Measurements from ENCODE around the gene ACSS2. TPM values are rescaled to one million over a fixed set of nuclear protein-coding genes. Genes with fewer than 3 reads are reported as not detected.
"Not testable (repeated sequence)": the region's sequence is repeated elsewhere in the genome, so short reads cannot be mapped to it uniquely, and the experiment has no call there.

ACSS2 gene
- total RNA-seq, 1 donor from 2014 or later, result 73.8 TPM

DNA sequence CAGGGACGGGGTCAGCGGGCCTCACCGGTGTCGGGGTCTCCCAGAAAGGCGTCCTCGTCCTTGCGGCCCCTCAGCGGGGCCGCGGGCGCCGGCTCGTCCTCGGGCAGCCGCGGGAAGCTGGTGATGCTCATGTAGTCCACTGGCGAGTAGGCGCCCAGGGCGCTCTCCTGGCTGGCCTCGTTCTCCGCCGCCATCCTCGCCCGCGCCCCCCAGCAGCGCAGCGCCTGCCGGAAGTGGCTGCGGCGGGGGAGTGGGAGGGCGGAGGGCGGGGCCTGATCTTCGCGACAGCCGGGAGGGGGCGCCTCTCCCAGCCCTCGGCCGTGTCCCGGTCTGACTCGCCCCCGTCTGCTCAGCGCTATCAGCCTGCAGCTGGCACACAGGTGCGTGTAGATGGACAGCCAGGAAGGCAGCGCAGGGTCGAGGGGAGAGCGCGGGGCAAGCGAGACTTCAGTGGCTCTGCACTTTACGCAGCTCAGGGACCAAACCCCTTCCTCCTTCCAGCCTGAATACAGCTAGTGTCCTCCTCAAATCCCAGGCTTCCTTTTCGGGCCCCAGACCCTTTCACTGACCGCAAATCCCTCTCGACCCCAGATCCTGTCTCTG, 3.7 kb upstream of the ACSS2 start, which contains the start of gene GGT7:
Gene GGT7 (minus strand): TSS at position 235 of the 603 bp plus-strand sequence. CDS start 41 bp downstream, at position 194.
- DNase-seq (ENCODE audit: low spot score), result peak; percentile 93
- intact Hi-C loops (cut with DNase I), result loop anchor here (2.0 to 5.0 kb wide), 2 partner anchors 135 to 220 kb away; partner anchors contain the start of gene TRPC4AP

DNA sequence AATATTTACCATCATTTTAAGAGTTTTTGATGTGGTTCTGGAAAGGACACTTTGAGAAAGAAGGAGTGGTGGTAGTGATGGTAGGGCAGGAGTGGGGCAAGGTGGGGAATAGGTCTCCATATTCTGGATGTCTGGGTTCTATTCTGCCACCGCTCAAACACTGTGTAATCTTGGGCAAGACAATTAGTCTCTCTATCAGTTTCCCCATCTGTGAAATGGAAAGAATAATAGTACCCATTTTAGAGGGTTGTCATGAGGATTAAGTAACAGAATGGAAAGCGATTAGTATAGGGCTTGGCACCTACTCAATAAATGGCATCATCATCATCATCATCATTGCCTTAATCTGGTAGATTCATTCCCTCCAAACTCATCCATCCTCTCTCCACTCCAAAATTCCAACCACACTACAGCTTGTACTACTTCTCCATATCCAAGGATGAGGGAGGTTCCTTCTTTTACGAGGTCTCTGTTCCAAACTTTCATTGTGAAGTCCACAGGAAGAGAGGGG, 2.8 kb upstream of the ACSS2 start:
- intact Hi-C loops (cut with DNase I), result loop anchor here (2.0 to 5.0 kb wide), 2 partner anchors 134 to 219 kb away; partner anchors contain the start of gene TRPC4AP
- no peak for DNase-seq (ENCODE audit: low spot score)

DNA sequence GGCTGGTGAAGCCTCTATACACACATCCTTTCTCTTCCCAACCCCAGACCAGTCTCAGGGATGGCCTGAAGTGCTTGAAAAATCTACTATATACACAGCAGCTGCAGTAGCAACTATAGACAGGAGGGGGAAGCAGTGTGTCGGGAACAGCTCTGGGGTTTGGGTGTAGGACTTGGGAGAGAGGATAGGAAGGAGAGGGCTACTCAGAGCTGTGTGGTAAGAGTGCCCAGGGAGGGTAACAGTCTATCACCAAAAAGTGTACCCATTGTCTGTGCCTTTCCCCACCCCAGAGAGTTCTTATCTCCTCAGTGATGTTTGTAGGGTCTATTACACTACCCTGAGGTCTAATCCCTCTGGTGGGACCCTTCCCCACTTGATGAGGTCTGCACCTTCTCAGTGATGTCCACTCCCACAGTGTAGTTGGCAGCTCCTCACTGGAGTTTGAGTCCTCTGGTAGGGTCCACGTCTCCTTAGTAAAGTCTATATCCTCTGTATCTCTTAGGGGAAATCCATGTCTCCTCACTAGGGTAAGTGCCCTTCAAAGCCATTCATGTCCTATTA, 2.2 kb upstream of the ACSS2 start:
- DNase-seq (ENCODE audit: low spot score), result no peak
- intact Hi-C loops (cut with DNase I), result loop anchor here (5.0 kb wide), 1 partner anchor 133 kb away; no protein-coding TSS in a partner anchor

DNA sequence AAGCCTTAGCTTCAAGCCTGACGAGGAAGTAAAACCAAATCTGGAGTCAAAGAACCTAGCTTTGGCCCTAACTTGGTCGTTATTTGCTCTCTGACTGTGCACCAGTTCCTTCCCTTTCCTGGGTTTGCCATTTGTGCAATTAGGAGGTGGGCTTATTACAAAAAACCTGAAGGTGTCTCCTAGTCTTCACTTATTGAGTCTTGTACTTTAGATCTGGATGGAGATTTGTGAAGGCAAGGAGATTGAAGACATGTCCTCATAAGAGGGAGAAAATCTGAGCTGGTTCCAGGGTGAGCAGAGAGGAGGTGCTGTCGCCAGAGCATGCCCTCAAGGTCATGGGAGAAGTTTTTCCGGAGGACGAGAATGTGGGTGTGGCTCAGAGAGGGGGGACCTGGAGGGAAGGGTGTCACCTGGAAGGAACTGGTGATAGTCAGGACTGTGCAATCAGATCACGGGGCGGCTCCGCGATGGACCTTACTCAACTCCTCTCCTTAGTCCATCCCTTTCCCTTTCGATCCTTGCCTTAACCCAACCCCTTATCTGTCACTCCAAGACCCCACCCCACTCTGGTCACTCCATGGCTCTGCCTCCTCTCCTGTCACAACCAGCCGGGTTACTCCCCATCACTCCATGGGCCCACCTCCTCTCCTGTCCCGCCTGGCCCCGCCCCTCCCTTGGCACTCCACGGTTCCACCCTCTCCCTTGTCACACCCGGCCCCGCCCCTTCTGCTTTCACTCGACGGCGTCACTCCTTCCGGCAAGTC, 588 bp upstream of the ACSS2 start:
- no peak for DNase-seq (ENCODE audit: low spot score)
- intact Hi-C loops (cut with DNase I), result loop anchor here (1.0 kb wide), 1 partner anchor 79 kb away; the partner anchor contains the start of genes GSS and MYH7B

DNA sequence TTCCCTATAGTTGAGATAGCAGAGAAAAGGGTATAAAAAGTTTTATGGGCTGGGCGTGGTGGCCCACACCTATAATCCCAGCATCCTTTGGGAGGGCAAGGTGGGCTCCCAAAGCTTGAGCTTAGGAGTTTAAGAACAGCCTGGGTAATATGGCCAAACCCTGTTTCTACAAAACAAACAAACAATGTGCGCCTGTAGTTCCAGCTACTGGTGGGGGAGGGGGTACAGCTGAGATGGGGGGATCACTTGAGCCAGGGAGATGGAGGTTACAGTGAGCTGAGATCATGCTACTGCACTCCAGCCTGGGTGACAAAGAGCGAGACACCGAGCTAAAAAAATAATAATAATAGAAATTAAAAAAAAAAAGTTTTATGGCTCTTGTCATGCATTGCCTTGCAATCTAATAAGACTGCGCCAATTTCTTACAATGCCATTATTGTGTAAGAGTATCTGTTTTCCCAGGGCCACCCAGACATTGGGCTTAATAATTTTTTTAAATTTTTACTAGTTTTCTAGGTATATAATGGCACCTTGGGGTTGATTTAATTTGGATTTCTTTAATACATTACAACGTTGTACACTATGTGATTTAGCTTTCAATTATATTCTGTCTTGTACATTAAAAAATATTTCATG, 3.9 kb downstream of the ACSS2 start:
- no peak for DNase-seq (ENCODE audit: low spot score)
- intact Hi-C loops (cut with DNase I), result no loop called here

DNA sequence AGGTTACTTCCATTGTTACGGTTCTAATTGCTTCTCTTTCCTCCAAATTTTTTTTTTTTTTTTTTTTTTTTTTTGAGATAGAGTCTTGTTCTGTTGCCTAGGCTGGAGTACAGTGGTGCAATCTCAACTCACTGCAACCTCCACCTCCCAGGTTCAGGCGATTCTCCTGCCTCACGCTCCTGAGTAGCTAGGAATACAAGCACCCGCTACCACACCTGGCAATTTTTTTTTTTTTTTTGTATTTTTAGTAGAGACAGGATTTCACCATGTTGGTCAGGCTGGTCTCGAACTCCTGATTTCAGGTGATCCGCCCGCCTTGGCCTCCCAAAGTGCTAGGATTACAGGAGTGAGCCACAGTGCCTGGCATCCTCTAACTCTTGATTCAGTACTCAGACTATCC, 4.6 kb downstream of the ACSS2 start:
- intact Hi-C loops (cut with DNase I); DNase-seq (ENCODE audit: low spot score): not testable (repeated sequence)

DNA sequence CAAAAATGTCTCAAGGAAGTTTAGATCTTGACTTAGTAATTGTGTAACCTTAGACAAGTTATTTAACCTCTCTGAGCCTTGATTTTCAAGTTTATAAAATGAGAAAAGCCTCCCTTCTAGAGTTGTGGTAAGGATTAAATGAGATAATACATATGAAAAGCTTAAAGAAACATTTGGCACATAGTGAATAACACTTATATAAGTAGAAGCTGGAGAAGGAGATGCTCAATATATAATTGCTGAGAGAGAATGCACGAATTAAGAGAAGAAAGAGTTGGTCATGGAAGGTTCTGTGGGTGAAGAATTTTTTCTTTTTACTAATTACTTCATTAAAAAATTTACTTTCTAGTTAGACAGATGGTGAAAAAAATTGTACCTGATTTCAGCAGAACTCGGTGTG, 5.3 kb downstream of the ACSS2 start:
- intact Hi-C loops (cut with DNase I), result no loop called here

DNA sequence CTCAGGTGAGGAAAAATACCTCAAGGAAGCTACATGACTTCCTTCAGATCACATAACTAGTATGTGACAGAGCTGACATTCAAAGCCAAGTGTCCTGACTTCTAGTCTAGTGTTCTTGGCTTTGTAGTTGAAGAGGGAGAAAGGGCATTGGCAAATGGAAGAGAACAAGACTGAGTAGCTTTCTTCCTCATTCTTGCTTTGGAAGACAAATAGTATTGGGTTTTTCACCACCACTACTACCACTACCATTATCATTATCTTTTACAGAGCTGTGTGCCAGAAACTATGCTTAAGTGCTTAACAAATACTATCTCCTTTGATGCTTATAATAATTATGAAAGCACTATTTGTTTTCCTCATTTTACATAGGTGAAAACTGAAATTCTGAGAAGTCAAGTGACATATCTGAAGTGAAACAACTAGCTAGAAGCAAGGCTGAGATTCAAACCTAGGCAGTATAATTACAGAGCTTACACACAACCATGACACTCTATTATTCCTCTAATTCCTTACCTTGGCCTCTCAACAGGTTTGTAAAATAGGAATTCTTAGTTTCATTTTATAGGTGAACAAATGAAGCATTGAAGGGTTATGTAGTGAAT, 6.8 kb downstream of the ACSS2 start:
- intact Hi-C loops (cut with DNase I), result no loop called here
- DNase-seq (ENCODE audit: low spot score), result no peak

More for the DNA sequence above, 5.3 kb downstream of the ACSS2 start:
- DNase-seq (ENCODE audit: low spot score), result no peak

DNA sequence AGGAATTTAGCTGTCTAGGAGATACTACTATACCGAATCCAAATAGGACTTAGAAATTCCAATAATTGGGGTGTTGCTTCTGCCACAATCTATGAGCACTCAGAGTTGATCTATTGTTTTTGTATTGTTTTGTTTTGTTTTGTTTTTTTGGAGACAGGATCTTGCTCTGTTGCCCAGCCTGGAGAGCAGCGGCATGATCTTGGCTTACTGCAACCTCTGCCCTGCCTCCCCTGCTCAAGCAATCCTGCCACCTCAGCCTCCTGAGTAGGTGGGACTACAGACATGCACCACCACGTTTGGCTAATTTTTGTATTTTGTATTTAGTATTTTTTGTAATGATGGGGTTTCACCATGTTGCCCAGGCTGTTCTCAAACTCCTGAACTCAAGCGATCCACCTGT, 7.4 kb downstream of the ACSS2 start:
- intact Hi-C loops (cut with DNase I), result no loop called here
- no peak for DNase-seq (ENCODE audit: low spot score)

DNA sequence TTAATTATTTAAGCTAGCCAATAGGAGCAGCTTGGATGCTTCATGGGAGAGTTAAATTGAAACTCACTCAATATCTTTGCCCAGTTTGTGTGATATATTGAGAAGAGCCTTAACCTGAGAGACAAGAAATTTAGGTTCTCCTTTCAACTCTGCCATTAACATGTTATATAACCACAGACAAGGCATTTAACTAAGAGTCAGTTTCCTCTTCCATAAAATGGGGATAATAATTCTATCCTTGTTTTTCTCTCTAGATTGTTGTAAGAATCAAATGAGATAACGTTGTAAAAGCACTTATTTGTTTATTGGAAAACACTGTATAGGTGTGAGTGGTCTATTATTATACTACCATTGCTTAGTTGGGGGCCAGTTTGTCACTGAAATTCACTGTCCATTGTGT, 7.8 kb downstream of the ACSS2 start:
- intact Hi-C loops (cut with DNase I), result no loop called here
- no peak for DNase-seq (ENCODE audit: low spot score)

DNA sequence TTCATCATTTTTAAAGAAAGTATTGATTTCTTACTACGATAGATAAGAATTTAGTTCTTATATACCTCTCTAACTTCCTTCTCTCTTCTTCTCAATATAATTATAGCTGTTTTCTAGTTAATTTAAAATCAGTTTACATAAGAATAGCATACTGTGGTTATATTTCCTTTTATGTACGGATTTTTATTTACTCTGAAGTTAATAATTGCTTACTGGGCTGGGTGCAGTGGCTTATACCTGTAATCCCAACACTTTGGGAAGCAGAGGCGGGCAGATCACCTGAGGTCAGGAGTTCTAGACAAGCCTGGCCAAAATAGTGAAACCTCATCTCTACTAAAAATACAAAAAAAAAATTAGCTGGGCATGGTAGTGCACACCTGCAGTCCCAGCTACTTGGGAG, 9.7 kb downstream of the ACSS2 start:
- DNase-seq (ENCODE audit: low spot score), result no peak
- intact Hi-C loops (cut with DNase I), result no loop called here

DNA sequence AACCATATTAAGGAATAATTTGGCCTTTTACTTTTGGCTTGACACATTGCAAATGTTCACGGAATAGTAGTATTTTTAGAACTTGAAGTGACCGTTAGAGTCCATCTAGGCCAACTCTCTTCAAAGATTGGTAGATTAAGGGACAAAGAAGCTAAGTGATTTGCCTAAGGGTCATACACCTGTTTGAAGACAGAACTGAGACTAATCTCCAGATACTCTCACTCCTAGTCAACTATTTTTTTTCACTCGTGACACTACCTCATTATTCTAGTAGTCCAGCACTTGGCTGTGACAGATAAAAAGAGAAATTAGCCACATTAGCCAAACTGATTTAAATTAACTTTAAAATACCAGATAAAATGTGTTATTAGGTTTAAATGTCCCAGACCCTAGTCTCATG, 10.6 kb downstream of the ACSS2 start:
- intact Hi-C loops (cut with DNase I), result no loop called here
- DNase-seq (ENCODE audit: low spot score), result no peak

DNA sequence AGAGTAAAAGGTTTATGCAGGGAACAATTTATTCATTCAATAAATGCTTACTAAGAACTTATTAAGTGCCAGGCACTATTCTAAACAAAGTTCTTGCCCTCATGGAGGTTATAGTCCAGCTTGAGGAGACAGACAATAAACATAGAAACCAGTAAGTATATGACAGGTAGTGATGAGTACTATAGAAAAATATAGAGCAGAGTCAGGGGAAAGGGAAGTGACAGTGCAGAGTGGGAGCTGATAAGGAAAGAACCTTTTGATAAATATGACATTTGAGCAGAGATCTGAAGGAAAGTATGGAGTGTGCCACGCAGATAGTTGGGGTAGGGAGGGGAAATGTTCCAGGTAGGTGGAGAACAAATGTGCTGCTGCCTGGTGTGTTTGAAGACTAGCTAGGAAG, 12.1 kb downstream of the ACSS2 start:
- intact Hi-C loops (cut with DNase I), result no loop called here
- no peak for DNase-seq (ENCODE audit: low spot score)

DNA sequence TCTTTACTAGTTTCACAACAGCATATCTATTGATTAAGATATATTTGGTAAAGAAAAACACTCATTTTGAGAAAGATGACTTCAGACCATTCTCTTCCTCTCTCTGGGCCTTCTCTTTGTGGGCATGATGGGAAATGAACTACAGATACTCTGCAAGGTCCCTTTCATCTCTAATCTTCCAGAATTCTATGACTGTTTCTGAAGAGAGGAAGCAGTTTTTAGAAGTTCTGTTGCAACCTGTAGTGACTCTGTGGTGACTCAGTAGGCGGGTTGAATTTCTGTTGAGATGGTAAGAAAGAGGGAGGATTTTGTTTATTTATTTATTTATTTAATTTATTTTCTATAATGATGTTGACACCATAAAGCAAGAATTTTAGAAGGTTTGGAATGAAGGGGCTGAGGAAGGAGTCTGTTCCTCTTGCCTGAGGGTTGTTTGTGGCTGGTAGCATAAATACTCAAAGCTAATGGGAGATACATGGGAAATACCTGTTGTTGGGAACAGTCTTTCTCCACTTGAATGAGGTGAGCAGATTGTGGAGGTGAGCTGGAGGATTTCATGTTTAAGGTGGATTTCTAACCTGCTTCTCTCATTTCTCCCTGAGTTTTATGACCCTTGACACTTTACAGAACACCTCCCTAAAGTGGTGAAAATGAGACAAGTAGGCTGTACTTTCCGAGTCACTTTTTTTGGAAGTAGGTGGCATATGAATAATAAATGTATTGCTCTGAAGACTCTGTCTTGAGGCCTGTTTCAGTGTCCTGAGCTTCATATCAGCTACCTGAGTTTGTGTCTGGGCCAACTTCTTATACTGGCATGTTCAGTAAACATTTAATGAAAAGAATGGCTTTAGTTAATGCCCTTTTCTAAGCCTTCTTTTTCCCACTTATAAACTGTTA, 15.0 kb downstream of the ACSS2 start:
- intact Hi-C loops (cut with DNase I), result no loop called here
- DNase-seq (ENCODE audit: low spot score), result no peak

DNA sequence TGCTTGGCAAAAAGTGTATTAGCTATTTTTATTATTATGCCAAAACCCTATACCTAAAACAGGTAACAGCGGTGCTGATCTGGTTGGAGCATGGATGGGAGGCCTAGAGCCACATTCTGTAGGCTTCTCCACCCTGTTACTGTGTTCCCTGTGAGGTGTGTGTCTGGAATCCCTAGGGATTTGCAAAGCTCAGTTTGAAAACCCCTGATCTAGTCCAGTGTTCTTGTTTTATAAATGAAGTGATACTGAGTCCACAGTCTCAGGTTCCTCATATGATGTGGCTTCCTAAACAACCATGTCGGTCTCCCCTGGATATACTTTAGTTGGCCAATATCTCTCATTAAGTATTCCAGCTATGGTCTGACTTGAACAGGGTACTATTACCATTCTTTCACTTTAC, 16.3 kb downstream of the ACSS2 start:
- intact Hi-C loops (cut with DNase I), result no loop called here
- no peak for DNase-seq (ENCODE audit: low spot score)

DNA sequence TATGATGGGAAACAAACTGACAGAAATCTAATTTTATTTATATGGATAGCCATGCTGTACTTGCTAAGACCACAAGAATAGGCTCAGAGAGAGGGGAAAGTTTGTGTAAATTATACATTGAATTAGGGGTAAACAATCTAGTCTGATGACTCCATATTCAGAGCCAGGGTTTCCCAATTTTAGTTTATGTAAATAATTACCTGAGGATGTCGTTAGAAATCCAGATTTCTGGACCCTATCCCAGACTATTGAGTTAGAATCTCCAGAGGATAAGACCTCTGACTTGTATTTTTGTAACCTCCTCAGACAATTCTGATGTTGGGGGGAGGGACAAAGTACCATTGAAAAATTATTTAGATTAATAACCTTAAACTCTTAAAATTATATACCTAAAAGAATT, 18.3 kb downstream of the ACSS2 start:
- DNase-seq (ENCODE audit: low spot score), result no peak
- intact Hi-C loops (cut with DNase I), result no loop called here

DNA sequence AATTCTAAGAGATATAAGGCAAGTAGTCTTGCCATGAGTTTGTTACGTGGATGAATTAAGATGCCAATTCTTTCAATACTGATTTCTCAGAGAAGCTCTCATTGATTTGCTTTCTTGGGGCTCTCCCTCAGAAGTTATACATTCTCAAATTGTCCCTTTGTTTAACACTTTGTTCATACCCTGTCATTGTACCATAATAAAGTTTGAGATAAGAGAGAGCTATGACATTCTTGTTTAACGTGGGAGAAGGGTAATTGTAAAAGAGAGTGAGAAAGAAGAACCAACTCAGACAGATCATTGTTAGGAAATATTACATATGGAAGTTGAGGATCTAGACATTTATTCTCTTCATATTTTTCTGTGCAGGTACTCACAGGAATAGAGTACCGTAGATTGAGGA, 19.1 kb downstream of the ACSS2 start:
- DNase-seq (ENCODE audit: low spot score), result no peak
- intact Hi-C loops (cut with DNase I), result no loop called here

DNA sequence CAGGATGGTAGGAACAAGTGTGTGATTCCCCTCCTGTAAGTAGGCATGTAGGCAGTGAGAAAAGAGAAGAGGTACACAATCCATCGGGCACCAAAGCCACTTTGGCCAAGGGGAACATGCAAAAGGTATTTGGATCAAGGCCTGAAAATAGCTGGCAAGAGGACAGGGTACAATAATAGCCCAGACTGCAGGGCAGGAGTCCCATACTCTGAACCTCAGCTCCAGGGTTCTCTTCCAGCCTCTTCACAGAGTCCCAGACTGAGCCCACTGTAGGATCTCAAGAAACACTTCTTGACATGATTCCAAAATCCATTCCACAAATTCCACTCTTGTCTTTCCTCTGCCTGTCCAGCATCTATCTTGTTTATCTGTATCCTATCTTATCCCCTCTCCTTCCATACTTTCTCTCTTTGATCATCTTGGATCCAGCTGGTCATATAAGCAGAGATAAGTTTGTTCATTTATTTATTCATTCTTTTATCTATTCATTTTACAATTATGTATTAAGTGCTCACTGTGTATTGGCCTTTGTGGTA, 19.7 kb downstream of the ACSS2 start:
- intact Hi-C loops (cut with DNase I), result no loop called here
- no peak for DNase-seq (ENCODE audit: low spot score)

All from cardiac septum (tissue), 1 donor.